HepG2 (cell line): ENCODE results near the gene KIRREL3. TPM values are rescaled to one million over a fixed set of nuclear protein-coding genes. Genes with fewer than 3 reads are reported as not detected.

ENCODE experiments used
- ATAC-seq: fragments of 200-7000 bp; cut with Tn5 transposase; 3 replicates; pipeline ENCODE4 v1.9.1; 2020; ENCODE audit warnings: mild to moderate bottlenecking, moderate library complexity
- BruUV-seq: library from RNA; stranded (reverse); fragments of 400-500 nt; replicated peaks from 2 replicates; lab custom pipeline; 2021; lab: Mats Ljungman, UMichigan
- CTCF ChIA-PET: fragments of 300-600 bp; formaldehyde crosslinking; extraction: SDS; loops from one replicate; lab custom pipeline; 2021; ENCODE audit warnings: low total read pairs, inconsistent platforms, low intra/inter-chr PET ratio; lab: Yijun Ruan, JAX
- POLR2A ChIA-PET: fragments of 350-600 bp; sonication (Branson Sonifier 250); formaldehyde crosslinking; loops from one replicate; lab custom pipeline; 2020; ENCODE audit warnings: antibody characterized with exemption, inconsistent platforms; lab: Yijun Ruan, JAX
- DNase-seq: peaks from one replicate; pipeline ENCODE4 v3.0.0-alpha.2; 2015; ENCODE audit warnings: low spot score
- FAIRE-seq: peaks from 3 replicates; lab custom pipeline; 2011; peaks lifted over from hg19 to GRCh38; lab: Jason Lieb, UNC
- H2AFZ ChIP-seq: one replicate; pipeline ENCODE4 v1.6.1; 2011; ENCODE audit warnings: low read length, inconsistent platforms
- H3K27ac ChIP-seq: fragments of 300-600 bp; 3 replicates; pipeline ENCODE4 v1.8.0; 2011; ENCODE audit warnings: mixed run types, mild to moderate bottlenecking, mixed read lengths, low read length, inconsistent platforms; ENCODE audit not compliant: insufficient read depth; ENCODE audit errors: extremely low read length
- H3K27me3 ChIP-seq, 2 experiments: fragments of 200-600 bp in 1 of 2; 2 replicates in 1 of 2; 3 replicates in 1 of 2; pipeline versions ENCODE4 v1.6.0 to v1.8.0; 2011; ENCODE audit warnings: low read length in 2 of 2, mild to moderate bottlenecking in 2 of 2, moderate library complexity in 2 of 2, inconsistent platforms in 1 of 2; ENCODE audit not compliant: insufficient read depth in 2 of 2, control insufficient read depth in 1 of 2
- H3K36me3 ChIP-seq, 2 experiments: fragments of 200-600 bp in 1 of 2; replicated peaks in 1 of 2; 2 replicates in 1 of 2; 3 replicates in 1 of 2; pipeline versions ENCODE4 v1.5.1 to v1.8.0; 2011; ENCODE audit warnings: low read length in 2 of 2, inconsistent platforms in 1 of 2; ENCODE audit not compliant: insufficient read depth in 2 of 2, control insufficient read depth in 1 of 2
- H3K4me1 ChIP-seq: 2 replicates; pipeline ENCODE4 v1.5.1; 2012; ENCODE audit warnings: low read length, inconsistent platforms; ENCODE audit not compliant: insufficient read depth
- H3K4me2 ChIP-seq: 2 replicates; pipeline ENCODE4 v1.6.0; 2011; ENCODE audit warnings: low read depth, low read length, inconsistent platforms
- H3K4me3 ChIP-seq, 3 experiments: fragments of 200-600 bp in 1 of 3; sonication (generic), shearing (Covaris generic) in 1 of 3; replicated peaks in 1 of 3; 2 replicates each; pipeline ENCODE4 v1.5.1; 2011 to 2016; ENCODE audit warnings: low read length in 3 of 3, inconsistent platforms in 2 of 3, low read depth in 2 of 3, mild to moderate bottlenecking in 2 of 3, control low read depth in 1 of 3, mixed read lengths in 1 of 3; ENCODE audit not compliant: insufficient read depth in 1 of 3
- H3K79me2 ChIP-seq: one replicate; pipeline ENCODE4 v1.6.1; 2011; ENCODE audit warnings: low read length, inconsistent platforms; ENCODE audit not compliant: insufficient read depth
- H3K9ac ChIP-seq: 2 replicates; pipeline ENCODE4 v1.6.0; 2011; ENCODE audit warnings: mild to moderate bottlenecking, low read depth, low read length, inconsistent platforms; ENCODE audit not compliant: insufficient read depth
- H3K9me3 ChIP-seq: 2 replicates; pipeline ENCODE4 v1.5.1; 2012; ENCODE audit warnings: mild to moderate bottlenecking, low read length
- H4K20me1 ChIP-seq: 2 replicates; pipeline ENCODE4 v1.6.0; 2011; ENCODE audit warnings: inconsistent platforms, mild to moderate bottlenecking, low read length, moderate library complexity; ENCODE audit not compliant: insufficient read depth
- CHD4 ChIP-seq: fragments of 200-600 bp; sonication (generic); IDR thresholded peaks from 2 replicates; pipeline ENCODE4 v1.7.0; 2017; ENCODE audit warnings: mild to moderate bottlenecking, low read length, borderline replicate concordance
- GTF2F1 ChIP-seq: fragments of 150-350 bp; IDR thresholded peaks from 2 replicates; pipeline ENCODE4 v1.6.1; 2014; ENCODE audit warnings: low read length
- JARID2 ChIP-seq: sonication (generic); formaldehyde crosslinking; IDR thresholded peaks from 2 replicates; pipeline ENCODE4 v1.8.1; 2023; ENCODE audit warnings: missing genetic modification reagents, inconsistent platforms; ENCODE audit not compliant: insufficient replicate concordance
- MAZ ChIP-seq, 2 experiments: sonication (generic) in 1 of 2; formaldehyde crosslinking in 1 of 2; IDR thresholded peaks; 2 replicates each; pipeline versions ENCODE4 v1.5.0 to v1.6.1; 2012 to 2020; ENCODE audit warnings: low read depth in 2 of 2, mild to moderate bottlenecking in 2 of 2, borderline replicate concordance in 1 of 2, improper control_type of control experiment in 1 of 2, low read length in 1 of 2, missing genetic modification reagents in 1 of 2, moderate library complexity in 1 of 2
- NCOR1 ChIP-seq: fragments of 200-600 bp; sonication (generic); IDR thresholded peaks from 2 replicates; pipeline ENCODE4 v1.7.0; 2017; ENCODE audit warnings: antibody characterized with exemption, low read length, borderline replicate concordance
- ZNF496 ChIP-seq: sonication (generic); formaldehyde crosslinking; IDR thresholded peaks from 2 replicates; pipeline ENCODE4 v1.8.1; 2023; ENCODE audit warnings: mild to moderate bottlenecking, moderate library complexity, missing genetic modification reagents; ENCODE audit not compliant: insufficient replicate concordance
- ZNF782 ChIP-seq: sonication (generic); formaldehyde crosslinking; IDR thresholded peaks from 2 replicates; pipeline ENCODE4 v1.4.0; 2020; ENCODE audit warnings: missing genetic modification reagents, mild to moderate bottlenecking, borderline replicate concordance
- ZSCAN25 ChIP-seq: sonication (generic); formaldehyde crosslinking; IDR thresholded peaks from 2 replicates; pipeline ENCODE4 v1.8.0; 2022; ENCODE audit warnings: mild to moderate bottlenecking, missing genetic modification reagents
- WGBS: methylation state at CpG from one replicate; pipeline ENCODE4 v1.1.6; 2017; ENCODE audit warnings: low lambda C conversion rate; 5-methylcytosine and 5-hydroxymethylcytosine counted together
- in situ Hi-C: cut with HindIII; loops from 2 replicates; pipeline ENCODE4 v1.10.0; 2017; ENCODE audit warnings: low pct_unique_long_range_greater_than_20kb; ENCODE audit not compliant: extremely low pct_ligation_motif_present
- intact Hi-C: fragments of 100-400 bp; cut with micrococcal nuclease; formaldehyde crosslinking; loops from one replicate; pipeline ENCODE4 v1.10.0; 2022; ENCODE audit not compliant: unreplicated experiment
- polyA plus RNA-seq, 8 experiments: library from polyadenylated mRNA; depleted of rRNA in 3 of 8; stranded (reverse) in 7 of 8; unstranded in 1 of 8; fragments of >200 nt; fragmentation: Illumina TruSeq in 4 of 8; extraction: Trizol in 4 of 8; gene quantifications; 2 replicates each; pipeline versions ENCODE4 v1.2.1 to v1.2.3, GENCODE V29; 2011 to 2016; ENCODE audit warnings: low read depth in 4 of 8, missing spikeins in 1 of 8, mixed read lengths in 1 of 8; ENCODE audit not compliant: insufficient read depth in 1 of 8
- total RNA-seq, 5 experiments: library from RNA; depleted of rRNA; stranded (reverse); fragments of >200 nt; fragmentation: Illumina TruSeq; extraction: Trizol; gene quantifications; 2 replicates each; pipeline ENCODE4 v1.2.3, GENCODE V29; 2016; ENCODE audit warnings: low read depth in 1 of 5
- TF ChIP-seq, protein P1 (sequence below): sonication (generic); formaldehyde crosslinking; IDR thresholded peaks from 2 replicates; pipeline ENCODE4 v1.4.0; 2020; ENCODE audit warnings: mild to moderate bottlenecking, missing genetic modification reagents
- TF ChIP-seq, protein P2 (sequence below), 2 experiments: fragments of 450-650 bp in 1 of 2; sonication (generic) in 1 of 2; formaldehyde crosslinking in 1 of 2; IDR thresholded peaks; 2 replicates each; pipeline versions ENCODE4 v1.6.1 to v1.8.0; 2016 to 2022; ENCODE audit warnings: antibody characterized with exemption in 1 of 2, mild to moderate bottlenecking in 1 of 2, missing genetic modification reagents in 1 of 2
- TF ChIP-seq, protein P3 (sequence below): sonication (generic); formaldehyde crosslinking; IDR thresholded peaks from 2 replicates; pipeline ENCODE4 v1.4.0; 2020; ENCODE audit warnings: missing genetic modification reagents

Gene KIRREL3
- total and polyA plus RNA-seq, 2 of the 13 experiments (the other 11 are each of a cell fraction or from before 2014, with no cell fraction given) = not detected

DNA sequence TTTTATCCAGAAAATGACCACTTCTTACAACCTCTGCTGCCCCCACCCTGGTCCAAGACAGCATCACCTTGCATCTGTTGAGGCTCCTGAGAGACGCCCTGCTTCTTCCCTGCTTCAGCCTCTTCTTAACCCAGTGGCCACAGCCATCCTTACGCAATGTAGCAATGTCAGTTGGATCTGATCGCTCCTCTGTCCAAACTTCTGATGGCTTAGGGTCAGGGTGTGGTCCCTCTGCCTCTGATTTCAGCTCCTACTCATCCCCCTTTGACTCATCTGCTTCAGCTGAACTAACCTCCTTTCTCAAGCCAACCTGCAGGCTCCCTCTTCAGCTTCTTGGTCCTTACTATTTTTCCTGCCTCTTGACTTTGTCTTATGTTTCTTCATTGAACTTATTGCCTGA lies 280.8 kb downstream of the KIRREL3 start:
- no peaks in the 10 kb centered on the region for H3K9me3 ChIP-seq
- TF ChIP-seq, protein P1, sequence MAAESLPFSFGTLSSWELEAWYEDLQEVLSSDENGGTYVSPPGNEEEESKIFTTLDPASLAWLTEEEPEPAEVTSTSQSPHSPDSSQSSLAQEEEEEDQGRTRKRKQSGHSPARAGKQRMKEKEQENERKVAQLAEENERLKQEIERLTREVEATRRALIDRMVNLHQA (CRISPR knock-in tag) = no peak
- no peak for TF ChIP-seq ZNF496 (CRISPR knock-in tag)
- no peak for TF ChIP-seq JARID2 (CRISPR knock-in tag)
- no peak for TF ChIP-seq NCOR1
- no peak for TF ChIP-seq CHD4
- TF ChIP-seq GTF2F1 = no peak
- TF ChIP-seq, protein P2, sequence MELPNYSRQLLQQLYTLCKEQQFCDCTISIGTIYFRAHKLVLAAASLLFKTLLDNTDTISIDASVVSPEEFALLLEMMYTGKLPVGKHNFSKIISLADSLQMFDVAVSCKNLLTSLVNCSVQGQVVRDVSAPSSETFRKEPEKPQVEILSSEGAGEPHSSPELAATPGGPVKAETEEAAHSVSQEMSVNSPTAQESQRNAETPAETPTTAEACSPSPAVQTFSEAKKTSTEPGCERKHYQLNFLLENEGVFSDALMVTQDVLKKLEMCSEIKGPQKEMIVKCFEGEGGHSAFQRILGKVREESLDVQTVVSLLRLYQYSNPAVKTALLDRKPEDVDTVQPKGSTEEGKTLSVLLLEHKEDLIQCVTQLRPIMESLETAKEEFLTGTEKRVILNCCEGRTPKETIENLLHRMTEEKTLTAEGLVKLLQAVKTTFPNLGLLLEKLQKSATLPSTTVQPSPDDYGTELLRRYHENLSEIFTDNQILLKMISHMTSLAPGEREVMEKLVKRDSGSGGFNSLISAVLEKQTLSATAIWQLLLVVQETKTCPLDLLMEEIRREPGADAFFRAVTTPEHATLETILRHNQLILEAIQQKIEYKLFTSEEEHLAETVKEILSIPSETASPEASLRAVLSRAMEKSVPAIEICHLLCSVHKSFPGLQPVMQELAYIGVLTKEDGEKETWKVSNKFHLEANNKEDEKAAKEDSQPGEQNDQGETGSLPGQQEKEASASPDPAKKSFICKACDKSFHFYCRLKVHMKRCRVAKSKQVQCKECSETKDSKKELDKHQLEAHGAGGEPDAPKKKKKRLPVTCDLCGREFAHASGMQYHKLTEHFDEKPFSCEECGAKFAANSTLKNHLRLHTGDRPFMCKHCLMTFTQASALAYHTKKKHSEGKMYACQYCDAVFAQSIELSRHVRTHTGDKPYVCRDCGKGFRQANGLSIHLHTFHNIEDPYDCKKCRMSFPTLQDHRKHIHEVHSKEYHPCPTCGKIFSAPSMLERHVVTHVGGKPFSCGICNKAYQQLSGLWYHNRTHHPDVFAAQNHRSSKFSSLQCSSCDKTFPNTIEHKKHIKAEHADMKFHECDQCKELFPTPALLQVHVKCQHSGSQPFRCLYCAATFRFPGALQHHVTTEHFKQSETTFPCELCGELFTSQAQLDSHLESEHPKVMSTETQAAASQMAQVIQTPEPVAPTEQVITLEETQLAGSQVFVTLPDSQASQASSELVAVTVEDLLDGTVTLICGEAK (IDR thresholded peaks at IDR 0.05) = no peak
- TF ChIP-seq, protein P2 (CRISPR knock-in tag; IDR thresholded peaks at IDR 0.05) = no peak
- no peak for TF ChIP-seq ZSCAN25
- TF ChIP-seq ZNF782 (CRISPR knock-in tag) = no peak
- TF ChIP-seq, protein P3, sequence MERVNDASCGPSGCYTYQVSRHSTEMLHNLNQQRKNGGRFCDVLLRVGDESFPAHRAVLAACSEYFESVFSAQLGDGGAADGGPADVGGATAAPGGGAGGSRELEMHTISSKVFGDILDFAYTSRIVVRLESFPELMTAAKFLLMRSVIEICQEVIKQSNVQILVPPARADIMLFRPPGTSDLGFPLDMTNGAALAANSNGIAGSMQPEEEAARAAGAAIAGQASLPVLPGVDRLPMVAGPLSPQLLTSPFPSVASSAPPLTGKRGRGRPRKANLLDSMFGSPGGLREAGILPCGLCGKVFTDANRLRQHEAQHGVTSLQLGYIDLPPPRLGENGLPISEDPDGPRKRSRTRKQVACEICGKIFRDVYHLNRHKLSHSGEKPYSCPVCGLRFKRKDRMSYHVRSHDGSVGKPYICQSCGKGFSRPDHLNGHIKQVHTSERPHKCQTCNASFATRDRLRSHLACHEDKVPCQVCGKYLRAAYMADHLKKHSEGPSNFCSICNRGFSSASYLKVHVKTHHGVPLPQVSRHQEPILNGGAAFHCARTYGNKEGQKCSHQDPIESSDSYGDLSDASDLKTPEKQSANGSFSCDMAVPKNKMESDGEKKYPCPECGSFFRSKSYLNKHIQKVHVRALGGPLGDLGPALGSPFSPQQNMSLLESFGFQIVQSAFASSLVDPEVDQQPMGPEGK = no peak
- TF ChIP-seq MAZ (IDR thresholded peaks at IDR 0.05; ENCODE audit: borderline replicate concordance, low read depth, low read length) = no peak
- no peak for TF ChIP-seq MAZ (CRISPR knock-in tag; IDR thresholded peaks at IDR 0.05; ENCODE audit: low read depth)
- TF ChIP-seq, all 625 proteins: peak for 0
- H3K79me2 ChIP-seq = no peaks in the 10 kb centered on the region
- no TSS peak for BruUV-seq
- no peak overlapping the region for H3K27ac ChIP-seq
- ChIA-PET CTCF (no interaction called here), POLR2A (no interaction called here)
- peaks cover 0 to 22% of the 10 kb centered on the region in 2 experiments; a peak in 1 of 5 replicates for H3K27me3 ChIP-seq
- H3K4me1 ChIP-seq = no peaks in the 10 kb centered on the region
- FAIRE-seq (no peak), DNase-seq (no peak), ATAC-seq (no peak)
- no peak overlapping the region for H3K9ac ChIP-seq
- H2AFZ ChIP-seq = no peak overlapping the region
- no peak overlapping the region for H3K4me3 ChIP-seq
- WGBS = 5% methylated on average over 3 of the region's 3 CpGs
- intact Hi-C loops (loop anchor here (5.0 kb wide), 1 partner anchor 628 kb away; no protein-coding TSS in a partner anchor), in situ Hi-C loops (loop anchor here (5.0 kb wide), 1 partner anchor 273 kb away; no protein-coding TSS in a partner anchor)
- no peak overlapping the region for H3K4me2 ChIP-seq
- no peaks in the 10 kb centered on the region for H3K36me3 ChIP-seq
- no peaks in the 10 kb centered on the region for H4K20me1 ChIP-seq
